Smooth muscle cell (in vitro differentiated cells): ENCODE measurements around the gene RGS12. TPM values are rescaled to one million over a fixed set of nuclear protein-coding genes. Genes with fewer than 3 reads are reported as not detected.

Experiments used
- DNase-seq: peaks from one replicate; lab custom pipeline; 2025; ENCODE audit not compliant: unreplicated experiment; lab: John Stamatoyannopoulos, UW
- H2AFZ ChIP-seq: fragments of 200-600 bp; sonication (generic); 2 replicates; pipeline ENCODE4 v1.6.0; 2016; ENCODE audit warnings: antibody characterized with exemption, low read depth, mild to moderate bottlenecking
- H3F3A ChIP-seq: fragments of 200-600 bp; sonication (generic); 2 replicates; pipeline ENCODE4 v1.6.0; 2017; ENCODE audit warnings: antibody characterized with exemption, low read depth
- H3K27ac ChIP-seq: fragments of 200-600 bp; sonication (generic); 2 replicates; pipeline ENCODE4 v1.5.1; 2016; ENCODE audit warnings: low read depth, mild to moderate bottlenecking
- H3K27me3 ChIP-seq: fragments of 200-600 bp; sonication (generic); 2 replicates; pipeline ENCODE4 v1.6.1; 2016; ENCODE audit warnings: low read depth, mild to moderate bottlenecking
- H3K36me3 ChIP-seq: fragments of 200-600 bp; sonication (generic); 2 replicates; pipeline ENCODE4 v1.5.1; 2016; ENCODE audit warnings: low read depth
- H3K4me1 ChIP-seq: fragments of 200-600 bp; sonication (generic); 2 replicates; pipeline ENCODE4 v1.5.1; 2016; ENCODE audit warnings: low read depth
- H3K4me2 ChIP-seq: fragments of 200-600 bp; sonication (generic); 2 replicates; pipeline ENCODE4 v1.6.0; 2016; ENCODE audit warnings: mild to moderate bottlenecking
- H3K4me3 ChIP-seq: fragments of 200-600 bp; sonication (generic); 2 replicates; pipeline ENCODE4 v1.5.1; 2016; ENCODE audit warnings: mild to moderate bottlenecking
- H3K79me2 ChIP-seq: fragments of 200-600 bp; sonication (generic); 2 replicates; pipeline ENCODE4 v1.6.0; 2016; ENCODE audit warnings: low read depth, mild to moderate bottlenecking
- H3K9ac ChIP-seq: fragments of 200-600 bp; sonication (generic); 2 replicates; pipeline ENCODE4 v1.6.0; 2016; ENCODE audit warnings: low read depth
- H3K9me3 ChIP-seq: fragments of 200-600 bp; sonication (generic); replicated peaks from 2 replicates; pipeline ENCODE4 v1.5.1; 2016; ENCODE audit warnings: low read depth
- H4K20me1 ChIP-seq: fragments of 200-600 bp; sonication (generic); 2 replicates; pipeline ENCODE4 v1.6.0; 2016; ENCODE audit warnings: low read depth
- WGBS: methylation state at CpG from one replicate; pipeline ENCODE4 v1.1.7; 2016; ENCODE audit warnings: low lambda C conversion rate; 5-methylcytosine and 5-hydroxymethylcytosine counted together
- polyA plus RNA-seq: library from polyadenylated mRNA; unstranded; fragments of >200 nt; fragmentation: Nextera tagmentation; extraction: Ambion mirVana; gene quantifications from 2 replicates; pipeline ENCODE4 v1.2.1, GENCODE V29; 2016
- total RNA-seq: library from RNA; depleted of rRNA; stranded (reverse); fragments of >200 nt; gene quantifications from 2 replicates; pipeline ENCODE4 v1.2.3, GENCODE V29; 2014
- TF ChIP-seq, protein P1 (sequence below): fragments of 200-600 bp; sonication (generic); IDR thresholded peaks from 2 replicates; pipeline ENCODE4 v1.5.1; 2017; ENCODE audit warnings: borderline replicate concordance, mild to moderate bottlenecking, antibody characterized with exemption; ENCODE audit not compliant: insufficient read depth, poor library complexity, severe bottlenecking

The RGS12 gene
- total and polyA plus RNA-seq, 2 experiments from 2014 or later = 20.5 to 28.5 TPM

GRCh38 chr4:3283916-3284315, 8.9 kb upstream of the RGS12 start:
- TF ChIP-seq, protein P1, sequence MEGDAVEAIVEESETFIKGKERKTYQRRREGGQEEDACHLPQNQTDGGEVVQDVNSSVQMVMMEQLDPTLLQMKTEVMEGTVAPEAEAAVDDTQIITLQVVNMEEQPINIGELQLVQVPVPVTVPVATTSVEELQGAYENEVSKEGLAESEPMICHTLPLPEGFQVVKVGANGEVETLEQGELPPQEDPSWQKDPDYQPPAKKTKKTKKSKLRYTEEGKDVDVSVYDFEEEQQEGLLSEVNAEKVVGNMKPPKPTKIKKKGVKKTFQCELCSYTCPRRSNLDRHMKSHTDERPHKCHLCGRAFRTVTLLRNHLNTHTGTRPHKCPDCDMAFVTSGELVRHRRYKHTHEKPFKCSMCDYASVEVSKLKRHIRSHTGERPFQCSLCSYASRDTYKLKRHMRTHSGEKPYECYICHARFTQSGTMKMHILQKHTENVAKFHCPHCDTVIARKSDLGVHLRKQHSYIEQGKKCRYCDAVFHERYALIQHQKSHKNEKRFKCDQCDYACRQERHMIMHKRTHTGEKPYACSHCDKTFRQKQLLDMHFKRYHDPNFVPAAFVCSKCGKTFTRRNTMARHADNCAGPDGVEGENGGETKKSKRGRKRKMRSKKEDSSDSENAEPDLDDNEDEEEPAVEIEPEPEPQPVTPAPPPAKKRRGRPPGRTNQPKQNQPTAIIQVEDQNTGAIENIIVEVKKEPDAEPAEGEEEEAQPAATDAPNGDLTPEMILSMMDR = no peak
- 96% methylated on average over 13 of the region's 13 CpGs for WGBS
- Histone ChIP-seq H4K20me1 (no peaks in the 10 kb centered on the region), H2AFZ (no peak overlapping the region), H3K9me3 (no peaks in the 10 kb centered on the region), H3K27me3 (no peaks in the 10 kb centered on the region), H3F3A (no peaks in the 10 kb centered on the region), H3K4me3 (no peak overlapping the region), H3K4me2 (no peak overlapping the region), H3K79me2 (no peaks in the 10 kb centered on the region), H3K36me3 (no peaks in the 10 kb centered on the region), H3K9ac (no peak overlapping the region), H3K27ac (no peak overlapping the region), H3K4me1 (no peaks in the 10 kb centered on the region)
- DNase-seq = no peak

GRCh38 chr4:3284734-3285557, 7.9 kb upstream of the RGS12 start:
- H3K79me2 ChIP-seq = no peaks in the 10 kb centered on the region
- TF ChIP-seq, protein P1 = no peak
- no peak overlapping the region for H3K9ac ChIP-seq
- H3K4me3 ChIP-seq = no peak overlapping the region
- no peaks in the 10 kb centered on the region for H3K4me1 ChIP-seq
- 94% methylated on average over 23 of the region's 24 CpGs for WGBS
- no peaks in the 10 kb centered on the region for H4K20me1 ChIP-seq
- no peaks in the 10 kb centered on the region for H3K9me3 ChIP-seq
- no peak overlapping the region for H2AFZ ChIP-seq
- H3K27me3 ChIP-seq = no peaks in the 10 kb centered on the region
- DNase-seq = no peak
- H3F3A ChIP-seq = no peaks in the 10 kb centered on the region
- H3K27ac ChIP-seq = no peak overlapping the region
- H3K4me2 ChIP-seq = no peak overlapping the region
- H3K36me3 ChIP-seq = no peaks in the 10 kb centered on the region

DNA sequence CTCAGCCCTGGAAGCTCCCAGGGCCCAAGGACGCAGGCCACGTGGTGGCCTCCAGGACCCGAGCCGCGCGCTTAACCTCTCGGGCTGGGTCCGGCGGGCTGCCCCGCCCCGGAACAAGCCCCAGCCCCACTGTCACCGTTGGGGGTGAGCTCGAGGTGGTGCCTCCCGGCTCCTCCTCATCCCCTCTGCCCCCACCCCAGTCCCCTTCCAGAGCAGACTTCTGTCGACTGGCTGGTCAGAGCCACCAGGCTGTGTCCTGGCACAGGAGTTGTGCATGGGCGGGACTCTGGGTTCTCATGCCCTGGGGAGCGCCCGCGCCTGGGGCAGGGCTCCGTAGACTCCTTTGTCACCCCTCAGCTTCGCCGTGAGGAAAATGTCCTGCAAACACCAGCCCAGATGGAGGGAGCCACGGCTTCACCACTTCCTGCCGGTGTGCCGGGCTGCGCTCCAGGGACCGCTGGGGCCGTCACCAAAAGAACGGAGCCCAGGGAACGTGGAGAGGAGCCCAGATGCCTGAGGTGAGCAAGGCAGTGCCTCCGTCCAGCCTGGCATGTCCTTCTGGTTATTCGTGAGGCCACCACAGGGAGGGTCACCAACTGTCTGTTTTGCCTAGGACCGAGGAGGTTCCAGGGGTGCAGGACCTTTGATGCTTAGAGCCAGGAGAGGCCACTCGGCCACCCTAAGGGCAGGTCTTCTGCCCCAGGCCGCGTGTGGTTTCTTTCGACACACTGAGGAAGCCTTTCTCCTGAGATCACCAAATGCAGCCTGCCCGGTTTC, 7.1 kb upstream of the RGS12 start:
- Histone ChIP-seq H2AFZ (no peak overlapping the region), H3K27me3 (no peaks in the 10 kb centered on the region), H3K4me3 (no peak overlapping the region), H4K20me1 (no peaks in the 10 kb centered on the region), H3K4me2 (no peak overlapping the region), H3K9me3 (no peaks in the 10 kb centered on the region), H3K9ac (no peak overlapping the region), H3K27ac (no peak overlapping the region), H3K4me1 (no peaks in the 10 kb centered on the region), H3F3A (no peaks in the 10 kb centered on the region), H3K36me3 (no peaks in the 10 kb centered on the region), H3K79me2 (no peaks in the 10 kb centered on the region)
- TF ChIP-seq, protein P1 = no peak
- DNase-seq = no peak
- 86% methylated on average over 31 of the region's 38 CpGs for WGBS
